ENCODE measurements around the gene RARRES1.

DNA sequence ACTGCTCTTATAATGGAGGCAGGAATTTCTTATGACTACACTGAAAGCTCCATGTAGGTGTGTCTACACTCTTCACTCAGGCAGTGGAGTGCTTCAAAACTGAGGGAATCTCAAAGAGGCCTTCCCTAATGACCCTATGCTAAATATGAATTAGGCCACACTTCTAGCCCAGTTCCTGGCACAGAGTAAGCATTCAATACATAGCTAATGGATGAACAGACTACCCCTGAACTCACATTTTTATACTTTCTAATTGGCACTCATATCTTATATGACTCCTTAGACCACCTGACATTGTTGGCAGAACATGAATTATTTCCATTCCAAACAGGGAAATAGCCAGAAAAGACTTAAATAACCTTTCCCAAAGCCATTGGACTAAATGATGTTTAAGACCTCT lies 3.4 kb downstream of the RARRES1 start:
- TF ChIP-seq EZH2phosphoT487 (IDR thresholded peaks at IDR 0.05; ENCODE audit: insufficient read depth, low read depth) (no peak), EZH2 (IDR thresholded peaks at IDR 0.05; ENCODE audit: insufficient read depth, poor library complexity, severe bottlenecking) (no peak)

Data from GM23248 (cell line).